HCT116 (cell line): ENCODE data around the gene ERC1. TPM values are rescaled to one million over a fixed set of nuclear protein-coding genes. Genes with fewer than 3 reads are reported as not detected.

ENCODE experiments used
- ATAC-seq: fragments of 200-7000 bp; cut with Tn5 transposase; 2 replicates; pipeline ENCODE4 v1.9.1; 2020; ENCODE audit warnings: mild to moderate bottlenecking, moderate library complexity
- BruUV-seq: library from RNA; stranded (reverse); fragments of 400-500 nt; replicated peaks from 2 replicates; lab custom pipeline; 2021; lab: Mats Ljungman, UMichigan
- CTCF ChIA-PET: fragments of 300-600 bp; sonication (Branson Sonifier 250); formaldehyde crosslinking; loops from one replicate; lab custom pipeline; 2021; ENCODE audit warnings: antibody characterized with exemption; lab: Charles Lee
- POLR2A ChIA-PET: fragments of 300-600, 350-600 bp; sonication (Branson Sonifier 250); formaldehyde crosslinking; loops from one replicate; lab custom pipeline; 2021; ENCODE audit warnings: antibody characterized with exemption; lab: Charles Lee
- RAD21 ChIA-PET, 2 experiments: fragments of 300-600 bp; sonication (Branson Sonifier 250); formaldehyde crosslinking; loops; one replicate each; lab custom pipeline; 2023; ENCODE audit warnings: low total read pairs in 2 of 2; ENCODE audit not compliant: uncharacterized antibody in 2 of 2, unreplicated experiment in 2 of 2, low non-redundant PET in 1 of 2; lab: Charles Lee
- DNase-seq: peaks from one replicate; pipeline ENCODE4 v3.0.0-alpha.2; 2010; ENCODE audit warnings: low read depth, low spot score
- H2AFZ ChIP-seq: fragments of 200-600 bp; shearing (Covaris generic), sonication (generic); 2 replicates; pipeline ENCODE4 v1.6.1; 2017; ENCODE audit warnings: low read depth, mixed run types, mixed read lengths, antibody characterized with exemption, low read length; ENCODE audit not compliant: poor library complexity, severe bottlenecking
- H3K27ac ChIP-seq: 2 replicates; pipeline ENCODE4 v1.5.1; 2012; ENCODE audit warnings: low read depth, low read length
- H3K27me3 ChIP-seq: fragments of 200-600 bp; sonication (generic); 2 replicates; pipeline ENCODE4 v1.6.1; 2016; ENCODE audit warnings: mixed run types, low read length, mixed read lengths; ENCODE audit not compliant: insufficient read depth
- H3K36me3 ChIP-seq, 2 experiments: fragments of 200-500 bp in 1 of 2; fragments of 200-600 bp in 1 of 2; sonication (Bioruptor generic) in 1 of 2; sonication (generic) in 1 of 2; 2 replicates each; pipeline versions ENCODE4 v1.5.1 to v1.6.1; 2014 to 2016; ENCODE audit warnings: low read length in 2 of 2, inconsistent platforms in 1 of 2, mixed read lengths in 1 of 2, mixed run types in 1 of 2; ENCODE audit not compliant: insufficient read depth in 2 of 2, control insufficient read depth in 1 of 2
- H3K4me1 ChIP-seq, 2 experiments: fragments of 200-600 bp in 1 of 2; sonication (generic) in 1 of 2; 2 replicates each; pipeline versions ENCODE4 v1.5.1 to v1.6.1; 2012 to 2017; ENCODE audit warnings: low read length in 2 of 2, inconsistent platforms in 1 of 2, mild to moderate bottlenecking in 1 of 2, mixed read lengths in 1 of 2, mixed run types in 1 of 2, moderate library complexity in 1 of 2; ENCODE audit not compliant: insufficient read depth in 2 of 2, control insufficient read depth in 1 of 2
- H3K4me2 ChIP-seq: fragments of 200-600 bp; sonication (generic); 2 replicates; pipeline ENCODE4 v1.6.1; 2017; ENCODE audit warnings: mixed run types, low read length, mixed read lengths
- H3K4me3 ChIP-seq, 2 experiments: fragments of 200-600 bp in 1 of 2; sonication (generic) in 1 of 2; replicated peaks in 1 of 2; 2 replicates each; pipeline ENCODE4 v1.5.1; 2011 to 2016; ENCODE audit warnings: low read length in 2 of 2, control low read depth in 1 of 2, low read depth in 1 of 2, mild to moderate bottlenecking in 1 of 2, mixed read lengths in 1 of 2, mixed run types in 1 of 2
- H3K79me2 ChIP-seq: fragments of 200-600 bp; sonication (generic); 2 replicates; pipeline ENCODE4 v1.6.1; 2017; ENCODE audit warnings: mild to moderate bottlenecking, mixed run types, low read length, moderate library complexity, mixed read lengths; ENCODE audit not compliant: insufficient read depth
- H3K9ac ChIP-seq: fragments of 200-600 bp; sonication (generic); 2 replicates; pipeline ENCODE4 v1.6.1; 2016; ENCODE audit warnings: low read length, mixed read lengths
- H3K9me2 ChIP-seq: fragments of 200-600 bp; sonication (generic), shearing (Covaris generic); 2 replicates; pipeline ENCODE4 v1.6.1; 2017; ENCODE audit warnings: mixed run types, mild to moderate bottlenecking, moderate library complexity; ENCODE audit not compliant: insufficient read depth
- H3K9me3 ChIP-seq, 2 experiments: fragments of 200-500 bp in 1 of 2; fragments of 200-600 bp in 1 of 2; sonication (Bioruptor generic) in 1 of 2; sonication (generic) in 1 of 2; 2 replicates each; pipeline ENCODE4 v1.6.1; 2014 to 2017; ENCODE audit warnings: low read length in 2 of 2, mixed read lengths in 2 of 2, inconsistent platforms in 1 of 2, low read depth in 1 of 2, mild to moderate bottlenecking in 1 of 2, mixed run types in 1 of 2, moderate library complexity in 1 of 2; ENCODE audit not compliant: control insufficient read depth in 1 of 2, insufficient read depth in 1 of 2
- H4K20me1 ChIP-seq: fragments of 200-600 bp; sonication (generic), shearing (Covaris generic); 2 replicates; pipeline ENCODE4 v1.6.1; 2017; ENCODE audit warnings: mixed run types, mild to moderate bottlenecking, moderate library complexity; ENCODE audit not compliant: insufficient read depth
- ATF3 ChIP-seq: IDR thresholded peaks from 2 replicates; pipeline ENCODE4 v1.6.1; 2012
- CEBPB ChIP-seq: IDR thresholded peaks from 2 replicates; pipeline ENCODE4 v1.6.1; 2012; ENCODE audit warnings: low read depth
- CTCF ChIP-seq, 3 experiments: fragments of 200-600 bp in 1 of 3; sonication (generic) in 1 of 3; IDR thresholded peaks in 2 of 3; conservative IDR thresholded peaks in 1 of 3; 2 replicates each; pipeline ENCODE4 v1.5.1; 2012 to 2017; ENCODE audit warnings: low read depth in 2 of 3, low read length in 2 of 3, antibody characterized with exemption in 1 of 3, borderline replicate concordance in 1 of 3, control low read depth in 1 of 3, mild to moderate bottlenecking in 1 of 3, mixed read lengths in 1 of 3, mixed run types in 1 of 3, moderate library complexity in 1 of 3; ENCODE audit not compliant: insufficient read depth in 1 of 3
- EGR1 ChIP-seq: IDR thresholded peaks from 2 replicates; pipeline ENCODE4 v1.6.1; 2012; ENCODE audit warnings: low read depth
- ELF1 ChIP-seq: IDR thresholded peaks from 2 replicates; pipeline ENCODE4 v1.6.1; 2012; ENCODE audit warnings: low read depth, borderline replicate concordance
- EZH2 ChIP-seq: fragments of 200-600 bp; sonication (generic); IDR thresholded peaks from 2 replicates; pipeline ENCODE4 v1.6.1; 2017; ENCODE audit warnings: antibody characterized with exemption, mixed run types
- FOSL1 ChIP-seq: IDR thresholded peaks from 2 replicates; pipeline ENCODE4 v1.6.1; 2012; ENCODE audit warnings: low read depth
- MAX ChIP-seq: IDR thresholded peaks from 2 replicates; pipeline ENCODE4 v1.6.1; 2012
- POLR2A ChIP-seq: IDR thresholded peaks from 2 replicates; pipeline ENCODE4 v1.7.0; 2011; ENCODE audit warnings: borderline replicate concordance; ENCODE audit not compliant: insufficient read depth, insufficient read length; ENCODE audit errors: extremely low read depth
- REST ChIP-seq: IDR thresholded peaks from 2 replicates; pipeline ENCODE4 v1.6.1; 2012; ENCODE audit warnings: low read depth
- SIN3A ChIP-seq: IDR thresholded peaks from 2 replicates; pipeline ENCODE4 v1.6.1; 2012; ENCODE audit warnings: low read depth
- SP1 ChIP-seq: IDR thresholded peaks from 2 replicates; pipeline ENCODE4 v1.6.1; 2012; ENCODE audit warnings: low read depth
- TCF7L2 ChIP-seq: IDR thresholded peaks from 2 replicates; pipeline ENCODE4 v1.7.0; 2011; ENCODE audit warnings: borderline replicate concordance, inconsistent platforms; ENCODE audit not compliant: insufficient read depth, insufficient read length; ENCODE audit errors: extremely low read depth
- YY1 ChIP-seq: IDR thresholded peaks from 2 replicates; pipeline ENCODE4 v1.6.1; 2011; ENCODE audit warnings: low read length, low read depth, moderate library complexity, mild to moderate bottlenecking; ENCODE audit not compliant: insufficient replicate concordance; ENCODE audit errors: extremely low read depth
- ZBTB33 ChIP-seq: IDR thresholded peaks from 2 replicates; pipeline ENCODE4 v1.6.1; 2011; ENCODE audit warnings: mild to moderate bottlenecking, low read length, moderate library complexity; ENCODE audit not compliant: insufficient replicate concordance; ENCODE audit errors: extremely low read depth
- ZNF274 ChIP-seq: fragments of 200-500 bp; sonication (Bioruptor generic); IDR thresholded peaks from 2 replicates; pipeline ENCODE4 v1.6.1; 2014; ENCODE audit warnings: mild to moderate bottlenecking, low read depth, low read length, inconsistent platforms
- intact Hi-C: fragments of 100-400 bp; cut with micrococcal nuclease; formaldehyde crosslinking; loops from 2 replicates; pipeline ENCODE4 v1.10.0; 2022
- total RNA-seq: library from RNA; stranded (reverse); gene quantifications from one replicate; pipeline ENCODE4 v1.2.1, GENCODE V29; 2021; ENCODE audit not compliant: unreplicated experiment

ERC1 gene
- total RNA-seq, 1 experiment from 2014 or later, result 41.9 TPM

GRCh38 chr12:1360441-1361210 lies 369.6 kb downstream of the ERC1 start:
- no peak for DNase-seq
- intact Hi-C loops, result no loop called here
- POLR2A ChIA-PET, result no interaction called here
- no peak for TF ChIP-seq CEBPB
- no peak for TF ChIP-seq EZH2
- TF ChIP-seq ATF3, result no peak
- TF ChIP-seq CTCF (IDR thresholded peaks at IDR 0.05 in 2 of 3, conservative IDR thresholded peaks at IDR 0.05 in 1 of 3; ENCODE audit: borderline replicate concordance in 1 of 3, insufficient read depth in 1 of 3, low read depth in 2 of 3, low read length in 2 of 3), result no peak
- TF ChIP-seq ELF1, result no peak
- no peak for TF ChIP-seq MAX
- TF ChIP-seq REST, result no peak
- TF ChIP-seq ZBTB33, result no peak
- TF ChIP-seq FOSL1, result no peak
- TF ChIP-seq YY1, result no peak
- no peak for TF ChIP-seq ZNF274
- no peak for TF ChIP-seq TCF7L2
- TF ChIP-seq SP1, result no peak
- no peak for TF ChIP-seq POLR2A
- TF ChIP-seq SIN3A, result no peak
- TF ChIP-seq EGR1, result no peak
- TF ChIP-seq, all 23 proteins: peak for 0
- Histone ChIP-seq H4K20me1 (no peaks in the 10 kb centered on the region), H2AFZ (no peak overlapping the region), H3K79me2 (no peaks in the 10 kb centered on the region), H3K9me3 (no peaks in the 10 kb centered on the region), H3K9me2 (no peaks in the 10 kb centered on the region), H3K36me3 (no peaks in the 10 kb centered on the region), H3K4me3 (no peak overlapping the region), H3K9ac (no peak overlapping the region), H3K27me3 (no peaks in the 10 kb centered on the region), H3K4me2 (no peak overlapping the region), H3K4me1 (no peaks in the 10 kb centered on the region), H3K27ac (no peak overlapping the region)
- ATAC-seq, result no peak
- RAD21 ChIA-PET, result interaction anchor here in 1 of 2 experiments (0.7 kb wide), 1 partner anchor 29 kb away, joined by 8 read pairs; no protein-coding TSS in a partner anchor
- CTCF ChIA-PET, result no interaction called here
- no TSS peak for BruUV-seq
